Thymus (tissue), 2 donors: Measurements from ENCODE around the gene MRPS25. TPM values are rescaled to one million over a fixed set of nuclear protein-coding genes. Genes with fewer than 3 reads are reported as not detected.

Experiments used
- polyA plus RNA-seq: library from polyadenylated mRNA; stranded (reverse); fragments of 200-250 nt; gene quantifications from one replicate; pipeline ENCODE4 v1.2.3, GENCODE V29; 2013
- total RNA-seq: library from RNA; stranded (reverse); fragments of 120-200 nt; gene quantifications from one replicate; pipeline ENCODE4 v1.2.4, GENCODE V29; 2013
- donor health status: healthy.

Gene MRPS25
- total and polyA plus RNA-seq, 2 donors, result 24.6 to 48.9 TPM

Other genes starting within 250 kb of the MRPS25 start
- gene FGD5, start 246.4 kb downstream of the MRPS25 start, total RNA-seq, result 2.0 TPM
- 2.9 TPM for gene FGD5, start 246.4 kb downstream of the MRPS25 start, polyA plus RNA-seq
- gene NR2C2, start 117.7 kb downstream of the MRPS25 start, total RNA-seq, result 19.0 TPM
- 18.7 TPM for gene NR2C2, start 117.7 kb downstream of the MRPS25 start, polyA plus RNA-seq
- gene RBSN, start 33.8 kb upstream of the MRPS25 start, total RNA-seq, result 8.0 TPM
- 8.7 TPM for gene RBSN, start 33.8 kb upstream of the MRPS25 start, polyA plus RNA-seq
- 25.5 TPM for gene CAPN7, start 140.9 kb upstream of the MRPS25 start, total RNA-seq
- 31.4 TPM for gene CAPN7, start 140.9 kb upstream of the MRPS25 start, polyA plus RNA-seq